Activated naive CD4-positive, alpha-beta T cell treated with anti-CD3 and anti-CD28 coated beads, Interleukin-2, amount 10 ng/mL, durations not matched to agents 7 days and 5 days (primary cell): ENCODE results near the gene ZSCAN20.
"Not testable (repeated sequence)": the region's sequence is repeated elsewhere in the genome, so short reads cannot be mapped to it uniquely, and the experiment has no call there.

ENCODE experiments used
- CTCF ChIA-PET: fragments of 350-600 bp; sonication (Branson Sonifier 250); formaldehyde crosslinking; loops from one replicate; lab custom pipeline; 2021; ENCODE audit warnings: antibody characterized with exemption; lab: Charles Lee
- DNase-seq: peaks from one replicate; pipeline ENCODE4 v3.0.0-alpha.2; 2020
- H3K27ac Mint-ChIP-seq: one replicate; pipeline ENCODE4 v1.8.0; 2021; ENCODE audit warnings: mild to moderate bottlenecking, moderate library complexity, mixed read lengths
- H3K27me3 Mint-ChIP-seq: one replicate; pipeline ENCODE4 v1.8.0; 2021; ENCODE audit warnings: mild to moderate bottlenecking, mixed read lengths
- H3K36me3 Mint-ChIP-seq: one replicate; pipeline ENCODE4 v1.8.0; 2021; ENCODE audit warnings: mixed read lengths
- H3K4me1 Mint-ChIP-seq: one replicate; pipeline ENCODE4 v1.8.0; 2021; ENCODE audit warnings: mixed read lengths
- H3K4me3 Mint-ChIP-seq: one replicate; pipeline ENCODE4 v1.8.0; 2021; ENCODE audit warnings: mild to moderate bottlenecking, moderate library complexity, mixed read lengths
- H3K9me3 Mint-ChIP-seq: one replicate; pipeline ENCODE4 v1.8.0; 2021; ENCODE audit warnings: mixed read lengths

ZSCAN20 gene

GRCh38 chr1:33477451-33477850 is 5.0 kb downstream of the ZSCAN20 start:
- Mint-ChIP-seq H3K4me1 (peaks cover 7% of the 10 kb centered on the region), H3K9me3 (no peaks in the 10 kb centered on the region), H3K4me3 (no peak overlapping the region), H3K36me3 (no peaks in the 10 kb centered on the region), H3K27ac (no peak overlapping the region), H3K27me3 (no peaks in the 10 kb centered on the region)
- no peak for DNase-seq
- CTCF ChIA-PET, result interaction anchor here (0.6 kb wide), 1 partner anchor 364 kb away, joined by 3 read pairs; no protein-coding TSS in a partner anchor

GRCh38 chr1:33482412-33482811 is 10.0 kb downstream of the ZSCAN20 start:
- no peaks in the 10 kb centered on the region for H3K27me3 Mint-ChIP-seq
- H3K4me1 Mint-ChIP-seq, result no peaks in the 10 kb centered on the region
- H3K4me3 Mint-ChIP-seq, result no peak overlapping the region
- CTCF ChIA-PET, result no interaction called here
- DNase-seq, result no peak
- H3K9me3 Mint-ChIP-seq, result peaks cover 4% of the 10 kb centered on the region
- peaks cover 6% of the 10 kb centered on the region for H3K36me3 Mint-ChIP-seq
- no peak overlapping the region for H3K27ac Mint-ChIP-seq

- no peak for DNase-seq
Measured at GRCh38 chr1:33488624-33489023, 16.2 kb downstream of the ZSCAN20 start.

GRCh38 chr1:33494929-33495328 is 22.5 kb downstream of the ZSCAN20 start:
- Mint-ChIP-seq H3K27me3 (no peaks in the 10 kb centered on the region), H3K4me1 (no peaks in the 10 kb centered on the region), H3K27ac (no peak overlapping the region), H3K36me3 (peaks cover 29% of the 10 kb centered on the region), H3K4me3 (no peak overlapping the region), H3K9me3 (peaks cover 47% of the 10 kb centered on the region)
- CTCF ChIA-PET, result no interaction called here
- no peak for DNase-seq

More at GRCh38 chr1:33488624-33489023, 16.2 kb downstream of the ZSCAN20 start:
- H3K36me3 Mint-ChIP-seq, result peaks cover 23% of the 10 kb centered on the region
- H3K27me3 Mint-ChIP-seq, result no peaks in the 10 kb centered on the region
- H3K4me3 Mint-ChIP-seq, result no peak overlapping the region
- CTCF ChIA-PET, result no interaction called here
- no peaks in the 10 kb centered on the region for H3K4me1 Mint-ChIP-seq
- H3K27ac Mint-ChIP-seq, result no peak overlapping the region
- H3K9me3 Mint-ChIP-seq, result peaks cover 12% of the 10 kb centered on the region

GRCh38 chr1:33497410-33497809 is 25.0 kb downstream of the ZSCAN20 start:
- Mint-ChIP-seq H3K4me3 (no peak overlapping the region), H3K27me3 (no peaks in the 10 kb centered on the region), H3K36me3 (peaks cover 17% of the 10 kb centered on the region), H3K4me1 (no peaks in the 10 kb centered on the region), H3K9me3 (peaks cover 47% of the 10 kb centered on the region), H3K27ac (no peak overlapping the region)
- CTCF ChIA-PET, result no interaction called here
- DNase-seq, result no peak

GRCh38 chr1:33500547-33500946 is 28.1 kb downstream of the ZSCAN20 start:
- Mint-ChIP-seq H3K4me1 (no peaks in the 10 kb centered on the region), H3K9me3 (peaks cover 24% of the 10 kb centered on the region), H3K27me3 (no peaks in the 10 kb centered on the region), H3K27ac (no peak overlapping the region), H3K36me3 (peaks cover 2% of the 10 kb centered on the region), H3K4me3 (no peak overlapping the region)
- CTCF ChIA-PET, result no interaction called here
- DNase-seq, result no peak

- no peaks in the 10 kb centered on the region for H3K27me3 Mint-ChIP-seq
- H3K4me1 Mint-ChIP-seq, result no peaks in the 10 kb centered on the region
- H3K36me3 Mint-ChIP-seq, result peaks cover under 1% of the 10 kb centered on the region
- CTCF ChIA-PET, result interaction anchor here (1.8 kb wide), 1 partner anchor 132 kb away, joined by 5 read pairs; no protein-coding TSS in a partner anchor
- no peak overlapping the region for H3K27ac Mint-ChIP-seq
- H3K9me3 Mint-ChIP-seq, result peaks cover 16% of the 10 kb centered on the region
- no peak overlapping the region for H3K4me3 Mint-ChIP-seq
- DNase-seq, result no peak
Measured at GRCh38 chr1:33501309-33501708, 28.9 kb downstream of the ZSCAN20 start.

GRCh38 chr1:33501774-33502173 is 29.3 kb downstream of the ZSCAN20 start:
- H3K36me3 Mint-ChIP-seq, result no peaks in the 10 kb centered on the region
- H3K27me3 Mint-ChIP-seq, result no peaks in the 10 kb centered on the region
- no peak overlapping the region for H3K4me3 Mint-ChIP-seq
- no peak for DNase-seq
- H3K4me1 Mint-ChIP-seq, result no peaks in the 10 kb centered on the region
- CTCF ChIA-PET, result interaction anchor here (1.8 kb wide), 1 partner anchor 131 kb away, joined by 5 read pairs; no protein-coding TSS in a partner anchor
- H3K9me3 Mint-ChIP-seq, result peaks cover 14% of the 10 kb centered on the region
- no peak overlapping the region for H3K27ac Mint-ChIP-seq

GRCh38 chr1:33502726-33503125 is 30.3 kb downstream of the ZSCAN20 start:
- no peak for DNase-seq
- CTCF ChIA-PET, result interaction anchor here (1.8 kb wide), 1 partner anchor 130 kb away, joined by 5 read pairs; no protein-coding TSS in a partner anchor
- no peaks in the 10 kb centered on the region for H3K4me1 Mint-ChIP-seq
- H3K27ac Mint-ChIP-seq, result no peak overlapping the region
- H3K27me3 Mint-ChIP-seq, result no peaks in the 10 kb centered on the region
- peaks cover 9% of the 10 kb centered on the region for H3K9me3 Mint-ChIP-seq
- no peak overlapping the region for H3K4me3 Mint-ChIP-seq
- H3K36me3 Mint-ChIP-seq, result no peaks in the 10 kb centered on the region

- H3K4me3 Mint-ChIP-seq, result no peak overlapping the region
- DNase-seq, result no peak
- CTCF ChIA-PET, result no interaction called here
- no peaks in the 10 kb centered on the region for H3K36me3 Mint-ChIP-seq
- no peaks in the 10 kb centered on the region for H3K4me1 Mint-ChIP-seq
- H3K27me3 Mint-ChIP-seq, result no peaks in the 10 kb centered on the region
- H3K27ac Mint-ChIP-seq, result no peak overlapping the region
- H3K9me3 Mint-ChIP-seq, result peaks cover 4% of the 10 kb centered on the region
Measured at GRCh38 chr1:33503506-33503905, 31.1 kb downstream of the ZSCAN20 start.

GRCh38 chr1:33507661-33508060 is 35.2 kb downstream of the ZSCAN20 start:
- no peak overlapping the region for H3K4me3 Mint-ChIP-seq
- CTCF ChIA-PET, result no interaction called here
- no peak overlapping the region for H3K27ac Mint-ChIP-seq
- H3K36me3 Mint-ChIP-seq, result no peaks in the 10 kb centered on the region
- no peak for DNase-seq
- H3K9me3 Mint-ChIP-seq, result peaks cover 2% of the 10 kb centered on the region
- H3K4me1 Mint-ChIP-seq, result no peaks in the 10 kb centered on the region
- no peaks in the 10 kb centered on the region for H3K27me3 Mint-ChIP-seq

GRCh38 chr1:33508151-33508550 is 35.7 kb downstream of the ZSCAN20 start:
- no peak overlapping the region for H3K27ac Mint-ChIP-seq
- CTCF ChIA-PET, result no interaction called here
- no peaks in the 10 kb centered on the region for H3K27me3 Mint-ChIP-seq
- H3K36me3 Mint-ChIP-seq, result no peaks in the 10 kb centered on the region
- no peaks in the 10 kb centered on the region for H3K4me1 Mint-ChIP-seq
- H3K4me3 Mint-ChIP-seq, result no peak overlapping the region
- no peaks in the 10 kb centered on the region for H3K9me3 Mint-ChIP-seq
- DNase-seq, result no peak

GRCh38 chr1:33509276-33509675 is 36.8 kb downstream of the ZSCAN20 start:
- H3K4me1 Mint-ChIP-seq, H3K9me3 Mint-ChIP-seq, H3K27ac Mint-ChIP-seq, CTCF ChIA-PET, H3K27me3 Mint-ChIP-seq, DNase-seq, H3K36me3 Mint-ChIP-seq, H3K4me3 Mint-ChIP-seq: not testable (repeated sequence)

- H3K27me3 Mint-ChIP-seq, result peaks cover 12% of the 10 kb centered on the region
- no peak overlapping the region for H3K27ac Mint-ChIP-seq
Measured at GRCh38 chr1:33512226-33513011, 40.0 kb downstream of the ZSCAN20 start.

GRCh38 chr1:33515112-33515511 is 42.7 kb downstream of the ZSCAN20 start:
- CTCF ChIA-PET, result no interaction called here
- Mint-ChIP-seq H3K4me3 (no peak overlapping the region), H3K4me1 (no peaks in the 10 kb centered on the region), H3K27ac (no peak overlapping the region), H3K9me3 (no peaks in the 10 kb centered on the region), H3K36me3 (no peaks in the 10 kb centered on the region), H3K27me3 (peaks cover 12% of the 10 kb centered on the region)
- DNase-seq, result no peak

More at GRCh38 chr1:33512226-33513011, 40.0 kb downstream of the ZSCAN20 start:
- Mint-ChIP-seq H3K4me3 (no peak overlapping the region), H3K4me1 (no peaks in the 10 kb centered on the region), H3K9me3 (no peaks in the 10 kb centered on the region), H3K36me3 (no peaks in the 10 kb centered on the region)
- no peak for DNase-seq
- CTCF ChIA-PET, result no interaction called here
